SK-N-SH treated with all-trans-retinoic acid at 6 μM for 48 hours (cell line): ENCODE measurements around the gene TF.

Experiments used
- ATAC-seq: fragments of 200-7000 bp; cut with Tn5 transposase; 3 replicates; pipeline ENCODE4 v1.9.1; 2020; ENCODE audit warnings: mild to moderate bottlenecking, moderate library complexity
- ARNTL ChIP-seq: fragments of 450-650 bp; formaldehyde crosslinking; IDR thresholded peaks from 2 replicates; pipeline ENCODE4 v1.5.0; 2020; ENCODE audit warnings: low read depth, mild to moderate bottlenecking, moderate library complexity, borderline replicate concordance
- BACH2 ChIP-seq: fragments of 250-450 bp; sonication (Bioruptor Pico); IDR thresholded peaks from 2 replicates; pipeline ENCODE4 v1.9.0; 2021; ENCODE audit warnings: mild to moderate bottlenecking, borderline replicate concordance
- CREB5 ChIP-seq: fragments of 250-450 bp; sonication (Bioruptor Pico); IDR thresholded peaks from 2 replicates; pipeline ENCODE4 v1.5.1; 2020; ENCODE audit warnings: low read depth, mild to moderate bottlenecking, moderate library complexity
- CSRNP3 ChIP-seq: fragments of 250-450 bp; sonication (Bioruptor Pico); IDR thresholded peaks from 2 replicates; pipeline ENCODE4 v1.5.1; 2021; ENCODE audit warnings: mild to moderate bottlenecking, moderate library complexity
- ESRRG ChIP-seq: fragments of 250-450 bp; sonication (Bioruptor Pico); IDR thresholded peaks from 2 replicates; pipeline ENCODE4 v1.6.1; 2021; ENCODE audit warnings: mild to moderate bottlenecking
- GLIS3 ChIP-seq: fragments of 250-450 bp; sonication (Bioruptor Pico); IDR thresholded peaks from 2 replicates; pipeline ENCODE4 v1.5.0; 2020; ENCODE audit warnings: mild to moderate bottlenecking, moderate library complexity
- ISL1 ChIP-seq: fragments of 250-450 bp; sonication (Bioruptor Pico); IDR thresholded peaks from 2 replicates; pipeline ENCODE4 v2.1.2; 2022; ENCODE audit warnings: mild to moderate bottlenecking, moderate library complexity
- PATZ1 ChIP-seq: fragments of 250-450 bp; sonication (Bioruptor Pico); IDR thresholded peaks from 2 replicates; pipeline ENCODE4 v1.8.0; 2020; ENCODE audit warnings: mild to moderate bottlenecking, moderate library complexity, borderline replicate concordance
- POU6F1 ChIP-seq: fragments of 250-450 bp; sonication (Bioruptor Pico); IDR thresholded peaks from 2 replicates; pipeline ENCODE4 v1.8.0; 2021; ENCODE audit warnings: low read depth, mild to moderate bottlenecking, moderate library complexity, borderline replicate concordance
- PPARA ChIP-seq: fragments of 250-450 bp; sonication (Bioruptor Pico); IDR thresholded peaks from 2 replicates; pipeline ENCODE4 v1.5.0; 2020; ENCODE audit warnings: mild to moderate bottlenecking, borderline replicate concordance
- RARB ChIP-seq: fragments of 250-450 bp; sonication (Bioruptor Pico); IDR thresholded peaks from 2 replicates; pipeline ENCODE4 v1.8.0; 2021; ENCODE audit warnings: mild to moderate bottlenecking, moderate library complexity
- SNAI2 ChIP-seq: fragments of 250-450 bp; sonication (Bioruptor Pico); IDR thresholded peaks from 2 replicates; pipeline ENCODE4 v1.5.0; 2020; ENCODE audit warnings: mild to moderate bottlenecking, moderate library complexity
- TCF4 ChIP-seq: fragments of 250-450 bp; sonication (Bioruptor Pico); IDR thresholded peaks from 2 replicates; pipeline ENCODE4 v1.8.0; 2021; ENCODE audit warnings: mild to moderate bottlenecking, moderate library complexity, borderline replicate concordance
- TOX ChIP-seq: fragments of 250-450 bp; sonication (Bioruptor Pico); IDR thresholded peaks from 2 replicates; pipeline ENCODE4 v1.8.0; 2021; ENCODE audit warnings: mild to moderate bottlenecking, moderate library complexity, borderline replicate concordance
- TSHZ2 ChIP-seq: fragments of 250-450 bp; sonication (Bioruptor Pico); IDR thresholded peaks from 2 replicates; pipeline ENCODE4 v1.5.0; 2020; ENCODE audit warnings: mild to moderate bottlenecking, moderate library complexity
- ZC3H10 ChIP-seq: fragments of 250-450 bp; sonication (Bioruptor Pico); IDR thresholded peaks from 2 replicates; pipeline ENCODE4 v1.5.1; 2021; ENCODE audit warnings: mild to moderate bottlenecking, moderate library complexity
- ZNF565 ChIP-seq: fragments of 450-650 bp; formaldehyde crosslinking; conservative IDR thresholded peaks from 2 replicates; pipeline ENCODE4 v1.5.0; 2020; ENCODE audit warnings: low read depth, mild to moderate bottlenecking, moderate library complexity
- ZNF70 ChIP-seq: fragments of 450-650 bp; formaldehyde crosslinking; IDR thresholded peaks from 2 replicates; pipeline ENCODE4 v1.5.0; 2020; ENCODE audit warnings: mild to moderate bottlenecking, moderate library complexity
- ZNF8 ChIP-seq: fragments of 450-650 bp; formaldehyde crosslinking; IDR thresholded peaks from 2 replicates; pipeline ENCODE4 v1.5.0; 2020; ENCODE audit warnings: mild to moderate bottlenecking, moderate library complexity

TF gene

GRCh38 chr3:133843634-133844033, 97.4 kb downstream of the TF start (continued):
- TF ChIP-seq TSHZ2 (CRISPR knock-in tag) (no peak), ZNF8 (no peak), TCF4 (CRISPR knock-in tag) (no peak), ESRRG (CRISPR knock-in tag) (no peak), BACH2 (CRISPR knock-in tag) (no peak), PATZ1 (CRISPR knock-in tag) (no peak)

- TF ChIP-seq BACH2 (CRISPR knock-in tag) (no peak), TSHZ2 (CRISPR knock-in tag) (no peak), SNAI2 (CRISPR knock-in tag) (no peak), PPARA (CRISPR knock-in tag) (no peak), TOX (CRISPR knock-in tag) (no peak), TCF4 (CRISPR knock-in tag) (no peak), CSRNP3 (CRISPR knock-in tag) (no peak), ISL1 (no peak), ZNF8 (no peak), ARNTL (CRISPR knock-in tag) (no peak), GLIS3 (CRISPR knock-in tag) (no peak), ZC3H10 (CRISPR knock-in tag) (no peak), ZNF565 (CRISPR knock-in tag) (no peak), ZNF70 (CRISPR knock-in tag) (no peak), CREB5 (CRISPR knock-in tag) (no peak), POU6F1 (no peak), RARB (no peak), PATZ1 (CRISPR knock-in tag) (no peak)
These were observed 98.9 kb downstream of the TF start for GRCh38 chr3:133845127-133845526.

More at GRCh38 chr3:133845127-133845526, 98.9 kb downstream of the TF start:
- ATAC-seq, result no peak
